DOHH2 (cell line): Measurements from ENCODE around the gene GRIK2.

ENCODE experiments used
- H3F3A ChIP-seq: fragments of 200-600 bp; sonication (generic), shearing (Covaris generic); 2 replicates; pipeline ENCODE4 v1.6.0; 2016; ENCODE audit warnings: antibody characterized with exemption, mild to moderate bottlenecking; ENCODE audit not compliant: control insufficient read depth, insufficient read depth
- H3K27ac ChIP-seq: fragments of 200-600 bp; sonication (generic); 2 replicates; pipeline ENCODE4 v1.5.1; 2014; ENCODE audit warnings: low read depth, mild to moderate bottlenecking, low read length, moderate library complexity
- H3K27me3 ChIP-seq: fragments of 200-600 bp; sonication (generic); 2 replicates; pipeline ENCODE4 v1.6.1; 2014; ENCODE audit warnings: mild to moderate bottlenecking, low read length, mixed read lengths; ENCODE audit not compliant: control insufficient read depth
- H3K36me3 ChIP-seq: fragments of 200-600 bp; sonication (generic); 2 replicates; pipeline ENCODE4 v1.6.1; 2014; ENCODE audit warnings: mild to moderate bottlenecking, low read length, moderate library complexity, mixed read lengths; ENCODE audit not compliant: control insufficient read depth
- H3K4me1 ChIP-seq: fragments of 200-600 bp; sonication (generic); 2 replicates; pipeline ENCODE4 v1.6.1; 2014; ENCODE audit warnings: mild to moderate bottlenecking, low read length, mixed read lengths; ENCODE audit not compliant: control insufficient read depth
- H3K4me2 ChIP-seq: fragments of 200-600 bp; sonication (generic); 2 replicates; pipeline ENCODE4 v1.6.0; 2014; ENCODE audit warnings: mild to moderate bottlenecking, low read length, moderate library complexity
- H3K4me3 ChIP-seq: fragments of 200-600 bp; sonication (generic); 2 replicates; pipeline ENCODE4 v1.5.1; 2014; ENCODE audit warnings: mild to moderate bottlenecking, low read length, mixed read lengths
- H3K79me2 ChIP-seq: fragments of 200-600 bp; sonication (generic); 2 replicates; pipeline ENCODE4 v1.6.1; 2014; ENCODE audit warnings: mild to moderate bottlenecking, low read length, mixed read lengths; ENCODE audit not compliant: control insufficient read depth
- H3K9me2 ChIP-seq: fragments of 200-600 bp; sonication (generic); replicated peaks from 2 replicates; pipeline ENCODE4 v1.6.1; 2014; ENCODE audit warnings: mild to moderate bottlenecking, low read length, mixed read lengths; ENCODE audit not compliant: control insufficient read depth
- H3K9me3 ChIP-seq: fragments of 200-600 bp; sonication (generic); 2 replicates; pipeline ENCODE4 v1.6.1; 2014; ENCODE audit warnings: antibody characterized with exemption, low read length, mixed read lengths; ENCODE audit not compliant: control insufficient read depth, insufficient read depth
- H4K20me1 ChIP-seq: fragments of 200-600 bp; sonication (generic); 2 replicates; pipeline ENCODE4 v1.6.0; 2014; ENCODE audit warnings: low read depth, mild to moderate bottlenecking, antibody characterized with exemption, low read length, moderate library complexity; ENCODE audit not compliant: control insufficient read depth, insufficient read depth
- CTCF ChIP-seq: fragments of 200-600 bp; sonication (generic); IDR thresholded peaks from one replicate; pipeline ENCODE4 v1.5.1; 2014; ENCODE audit warnings: antibody characterized with exemption, mild to moderate bottlenecking, low read depth, low read length; ENCODE audit not compliant: poor library complexity, severe bottlenecking
- EZH2phosphoT487 ChIP-seq: fragments of 200-600 bp; sonication (generic); IDR thresholded peaks from 2 replicates; pipeline ENCODE4 v1.6.1; 2017; ENCODE audit warnings: borderline replicate concordance, mild to moderate bottlenecking, antibody characterized with exemption, low read length, moderate library complexity, mixed read lengths

The GRIK2 gene

GRCh38 chr6:101845172-101845571 lies 451.7 kb downstream of the GRIK2 start:
- no peak for TF ChIP-seq EZH2phosphoT487
- Histone ChIP-seq H3K4me3 (no peak overlapping the region), H3K79me2 (no peaks in the 10 kb centered on the region), H3K9me3 (no peaks in the 10 kb centered on the region), H3K9me2 (no peaks in the 10 kb centered on the region), H3K4me2 (no peak overlapping the region), H3K27me3 (no peaks in the 10 kb centered on the region), H3K27ac (no peak overlapping the region), H3F3A (no peaks in the 10 kb centered on the region), H3K36me3 (no peaks in the 10 kb centered on the region), H3K4me1 (no peaks in the 10 kb centered on the region), H4K20me1 (no peaks in the 10 kb centered on the region)

GRCh38 chr6:101845621-101846020 lies 452.1 kb downstream of the GRIK2 start:
- Histone ChIP-seq H3K36me3 (no peaks in the 10 kb centered on the region), H3K4me1 (no peaks in the 10 kb centered on the region), H3K4me2 (no peak overlapping the region), H3K27me3 (no peaks in the 10 kb centered on the region), H3K27ac (no peak overlapping the region), H3F3A (no peaks in the 10 kb centered on the region), H4K20me1 (no peaks in the 10 kb centered on the region), H3K9me3 (no peaks in the 10 kb centered on the region), H3K9me2 (no peaks in the 10 kb centered on the region), H3K79me2 (no peaks in the 10 kb centered on the region), H3K4me3 (no peak overlapping the region)
- TF ChIP-seq CTCF, result no peak
- TF ChIP-seq EZH2phosphoT487, result no peak

GRCh38 chr6:101847690-101848089 lies 454.2 kb downstream of the GRIK2 start:
- Histone ChIP-seq H3K9me3 (no peaks in the 10 kb centered on the region), H3K4me1 (no peaks in the 10 kb centered on the region), H3K79me2 (no peaks in the 10 kb centered on the region), H3K4me2 (no peak overlapping the region), H3K36me3 (no peaks in the 10 kb centered on the region), H3K27me3 (no peaks in the 10 kb centered on the region), H3K4me3 (no peak overlapping the region), H3K9me2 (no peaks in the 10 kb centered on the region), H3F3A (no peaks in the 10 kb centered on the region), H4K20me1 (no peaks in the 10 kb centered on the region), H3K27ac (no peak overlapping the region)
- no peak for TF ChIP-seq CTCF
- no peak for TF ChIP-seq EZH2phosphoT487

GRCh38 chr6:101851911-101852310 lies 458.4 kb downstream of the GRIK2 start:
- Histone ChIP-seq H3K79me2 (no peaks in the 10 kb centered on the region), H4K20me1 (no peaks in the 10 kb centered on the region), H3K4me2 (no peak overlapping the region), H3F3A (no peaks in the 10 kb centered on the region), H3K9me2 (no peaks in the 10 kb centered on the region), H3K4me1 (no peaks in the 10 kb centered on the region), H3K27me3 (no peaks in the 10 kb centered on the region), H3K9me3 (no peaks in the 10 kb centered on the region), H3K36me3 (no peaks in the 10 kb centered on the region), H3K27ac (no peak overlapping the region), H3K4me3 (no peak overlapping the region)
- TF ChIP-seq EZH2phosphoT487, result no peak
- no peak for TF ChIP-seq CTCF
